SU-DHL-6 (cell line): ENCODE results near the gene PWWP2A.

Experiments
- EZH2phosphoT487 ChIP-seq: fragments of 200-600 bp; sonication (generic), shearing (Covaris generic); conservative IDR thresholded peaks from 2 replicates; pipeline ENCODE4 v1.6.1; 2018; ENCODE audit warnings: mild to moderate bottlenecking, antibody characterized with exemption, low read length, moderate library complexity, mixed read lengths
- TF ChIP-seq, protein P1 (sequence below): fragments of 200-600 bp; sonication (generic); IDR thresholded peaks from one replicate; pipeline ENCODE4 v1.5.1; 2017; ENCODE audit warnings: antibody characterized with exemption, mild to moderate bottlenecking, low read length, moderate library complexity; ENCODE audit not compliant: insufficient read depth, poor library complexity, severe bottlenecking

DNA sequence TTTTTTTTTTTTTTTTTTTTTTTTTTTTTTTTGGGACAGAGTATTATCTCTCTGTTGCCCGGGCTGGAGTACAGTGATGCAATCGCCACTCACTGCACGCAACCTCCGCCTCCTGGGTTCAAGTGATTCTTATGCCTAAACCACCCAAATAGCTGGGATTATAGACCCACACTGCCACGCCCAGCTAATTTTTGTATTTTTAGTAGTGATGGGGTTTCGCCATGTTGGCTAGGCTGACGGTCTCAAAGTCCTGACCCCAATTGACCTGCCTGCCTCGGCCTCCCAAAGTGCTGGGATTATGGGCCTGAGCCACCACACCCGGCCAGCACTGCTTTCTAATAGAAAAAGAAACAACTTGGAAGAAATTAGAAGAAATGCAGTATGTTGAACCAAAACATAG is 71.1 kb downstream of the PWWP2A start:
- TF ChIP-seq, protein P1, sequence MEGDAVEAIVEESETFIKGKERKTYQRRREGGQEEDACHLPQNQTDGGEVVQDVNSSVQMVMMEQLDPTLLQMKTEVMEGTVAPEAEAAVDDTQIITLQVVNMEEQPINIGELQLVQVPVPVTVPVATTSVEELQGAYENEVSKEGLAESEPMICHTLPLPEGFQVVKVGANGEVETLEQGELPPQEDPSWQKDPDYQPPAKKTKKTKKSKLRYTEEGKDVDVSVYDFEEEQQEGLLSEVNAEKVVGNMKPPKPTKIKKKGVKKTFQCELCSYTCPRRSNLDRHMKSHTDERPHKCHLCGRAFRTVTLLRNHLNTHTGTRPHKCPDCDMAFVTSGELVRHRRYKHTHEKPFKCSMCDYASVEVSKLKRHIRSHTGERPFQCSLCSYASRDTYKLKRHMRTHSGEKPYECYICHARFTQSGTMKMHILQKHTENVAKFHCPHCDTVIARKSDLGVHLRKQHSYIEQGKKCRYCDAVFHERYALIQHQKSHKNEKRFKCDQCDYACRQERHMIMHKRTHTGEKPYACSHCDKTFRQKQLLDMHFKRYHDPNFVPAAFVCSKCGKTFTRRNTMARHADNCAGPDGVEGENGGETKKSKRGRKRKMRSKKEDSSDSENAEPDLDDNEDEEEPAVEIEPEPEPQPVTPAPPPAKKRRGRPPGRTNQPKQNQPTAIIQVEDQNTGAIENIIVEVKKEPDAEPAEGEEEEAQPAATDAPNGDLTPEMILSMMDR: no peak
- TF ChIP-seq EZH2phosphoT487: no peak
